NCI-H2081 treated with DMSO at 0.1 percent for 48 hours (cell line): ENCODE data around the gene MAN1B1.

Source experiments
- DNase-seq: peaks from one replicate; lab custom pipeline; 2025; lab: John Stamatoyannopoulos, UW

Gene MAN1B1

GRCh38 chr9:137069508-137070091 lies 17.2 kb upstream of the MAN1B1 start:
- DNase-seq = no peak

- DNase-seq = peak; percentile 74
Observed at GRCh38 chr9:137070201-137070905, 16.4 kb upstream of the MAN1B1 start, which contains the start of gene SAPCD2. TSS of gene SAPCD2 (minus strand) at chr9:137070557. CDS start at chr9:137070460, 97 bp downstream.

- DNase-seq = no peak
Observed at GRCh38 chr9:137070906-137071275, 15.9 kb upstream of the MAN1B1 start.

GRCh38 chr9:137071282-137071681 lies 15.5 kb upstream of the MAN1B1 start:
- DNase-seq = no peak

GRCh38 chr9:137073992-137074399 lies 12.8 kb upstream of the MAN1B1 start:
- no peak for DNase-seq

GRCh38 chr9:137074657-137075274 lies 12.0 kb upstream of the MAN1B1 start:
- DNase-seq = no peak

GRCh38 chr9:137075275-137075775 lies 11.5 kb upstream of the MAN1B1 start:
- no peak for DNase-seq

- DNase-seq = no peak
Observed at GRCh38 chr9:137076636-137077009, 10.2 kb upstream of the MAN1B1 start.

GRCh38 chr9:137077010-137077747 lies 9.6 kb upstream of the MAN1B1 start, which contains the start of gene UAP1L1:
TSS of gene UAP1L1 (plus strand) at chr9:137077517. CDS start at chr9:137077533, 16 bp downstream.
- no peak for DNase-seq

- DNase-seq = no peak
Observed at GRCh38 chr9:137077758-137078693, 8.8 kb upstream of the MAN1B1 start.

- DNase-seq = no peak
Observed at GRCh38 chr9:137078701-137079400, 7.9 kb upstream of the MAN1B1 start.

- no peak for DNase-seq
Observed at GRCh38 chr9:137079401-137079787, 7.4 kb upstream of the MAN1B1 start.

- DNase-seq = no peak
Observed at GRCh38 chr9:137080260-137081122, 6.3 kb upstream of the MAN1B1 start.

GRCh38 chr9:137082222-137082924 lies 4.4 kb upstream of the MAN1B1 start:
- DNase-seq = no peak

GRCh38 chr9:137082925-137083290 lies 3.9 kb upstream of the MAN1B1 start:
- no peak for DNase-seq

- no peak for DNase-seq
Observed at GRCh38 chr9:137083394-137084004, 3.3 kb upstream of the MAN1B1 start.

- no peak for DNase-seq
Observed at GRCh38 chr9:137084526-137084925, 2.3 kb upstream of the MAN1B1 start.

GRCh38 chr9:137085920-137086530 lies 760 bp upstream of the MAN1B1 start:
- DNase-seq = no peak
